DOHH2 (cell line): ENCODE measurements around the gene TSHZ1.

Experiments used
- H3F3A ChIP-seq: fragments of 200-600 bp; sonication (generic), shearing (Covaris generic); 2 replicates; pipeline ENCODE4 v1.6.0; 2016; ENCODE audit warnings: antibody characterized with exemption, mild to moderate bottlenecking; ENCODE audit not compliant: control insufficient read depth, insufficient read depth
- H3K27ac ChIP-seq: fragments of 200-600 bp; sonication (generic); 2 replicates; pipeline ENCODE4 v1.5.1; 2014; ENCODE audit warnings: low read depth, mild to moderate bottlenecking, low read length, moderate library complexity
- H3K27me3 ChIP-seq: fragments of 200-600 bp; sonication (generic); 2 replicates; pipeline ENCODE4 v1.6.1; 2014; ENCODE audit warnings: mild to moderate bottlenecking, low read length, mixed read lengths; ENCODE audit not compliant: control insufficient read depth
- H3K36me3 ChIP-seq: fragments of 200-600 bp; sonication (generic); 2 replicates; pipeline ENCODE4 v1.6.1; 2014; ENCODE audit warnings: mild to moderate bottlenecking, low read length, moderate library complexity, mixed read lengths; ENCODE audit not compliant: control insufficient read depth
- H3K4me1 ChIP-seq: fragments of 200-600 bp; sonication (generic); 2 replicates; pipeline ENCODE4 v1.6.1; 2014; ENCODE audit warnings: mild to moderate bottlenecking, low read length, mixed read lengths; ENCODE audit not compliant: control insufficient read depth
- H3K4me2 ChIP-seq: fragments of 200-600 bp; sonication (generic); 2 replicates; pipeline ENCODE4 v1.6.0; 2014; ENCODE audit warnings: mild to moderate bottlenecking, low read length, moderate library complexity
- H3K4me3 ChIP-seq: fragments of 200-600 bp; sonication (generic); 2 replicates; pipeline ENCODE4 v1.5.1; 2014; ENCODE audit warnings: mild to moderate bottlenecking, low read length, mixed read lengths
- H3K79me2 ChIP-seq: fragments of 200-600 bp; sonication (generic); 2 replicates; pipeline ENCODE4 v1.6.1; 2014; ENCODE audit warnings: mild to moderate bottlenecking, low read length, mixed read lengths; ENCODE audit not compliant: control insufficient read depth
- H3K9me2 ChIP-seq: fragments of 200-600 bp; sonication (generic); replicated peaks from 2 replicates; pipeline ENCODE4 v1.6.1; 2014; ENCODE audit warnings: mild to moderate bottlenecking, low read length, mixed read lengths; ENCODE audit not compliant: control insufficient read depth
- H3K9me3 ChIP-seq: fragments of 200-600 bp; sonication (generic); 2 replicates; pipeline ENCODE4 v1.6.1; 2014; ENCODE audit warnings: antibody characterized with exemption, low read length, mixed read lengths; ENCODE audit not compliant: control insufficient read depth, insufficient read depth
- H4K20me1 ChIP-seq: fragments of 200-600 bp; sonication (generic); 2 replicates; pipeline ENCODE4 v1.6.0; 2014; ENCODE audit warnings: low read depth, mild to moderate bottlenecking, antibody characterized with exemption, low read length, moderate library complexity; ENCODE audit not compliant: control insufficient read depth, insufficient read depth
- EZH2phosphoT487 ChIP-seq: fragments of 200-600 bp; sonication (generic); IDR thresholded peaks from 2 replicates; pipeline ENCODE4 v1.6.1; 2017; ENCODE audit warnings: borderline replicate concordance, mild to moderate bottlenecking, antibody characterized with exemption, low read length, moderate library complexity, mixed read lengths
- TF ChIP-seq, protein P1 (sequence below): fragments of 200-600 bp; sonication (generic); IDR thresholded peaks from one replicate; pipeline ENCODE4 v1.5.1; 2014; ENCODE audit warnings: antibody characterized with exemption, mild to moderate bottlenecking, low read depth, low read length; ENCODE audit not compliant: poor library complexity, severe bottlenecking

Gene TSHZ1

DNA sequence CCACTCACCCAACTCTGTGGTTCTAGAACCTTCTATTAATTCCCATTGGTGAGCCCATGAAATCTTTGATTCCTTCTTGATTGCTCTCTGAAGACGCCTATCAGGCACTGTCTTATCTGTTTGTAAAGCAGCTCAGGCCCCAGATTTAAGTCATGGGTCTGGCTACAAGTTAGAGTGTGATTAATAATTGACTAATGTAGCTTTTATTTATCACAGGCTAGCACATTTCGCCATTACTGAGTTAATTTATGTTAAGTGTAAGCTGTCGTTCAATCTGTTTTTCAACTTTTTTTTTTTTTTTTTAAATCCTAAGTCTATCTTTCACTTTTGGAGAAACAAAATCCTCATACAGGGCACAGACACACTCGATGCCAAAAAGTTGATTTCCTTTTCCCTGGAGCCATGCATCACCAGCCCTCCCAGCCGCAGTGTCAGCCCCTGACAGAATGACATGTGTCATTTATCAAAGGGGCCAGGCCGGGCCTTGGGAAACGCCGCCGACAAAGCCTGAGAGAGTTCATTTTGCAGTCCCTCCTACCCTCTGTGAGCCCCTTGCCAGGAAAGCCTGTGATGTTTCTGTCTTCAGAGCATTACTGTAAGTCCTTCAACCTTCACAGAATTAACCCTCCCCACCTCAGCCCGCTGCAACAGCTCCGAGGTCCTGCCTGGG is 15.8 kb downstream of the TSHZ1 start:
- Histone ChIP-seq H3K4me3 (no peak overlapping the region), H4K20me1 (no peaks in the 10 kb centered on the region), H3F3A (no peaks in the 10 kb centered on the region), H3K27me3 (no peaks in the 10 kb centered on the region), H3K9me2 (no peaks in the 10 kb centered on the region), H3K36me3 (no peaks in the 10 kb centered on the region), H3K27ac (no peak overlapping the region), H3K79me2 (peaks cover 71% of the 10 kb centered on the region), H3K4me1 (no peaks in the 10 kb centered on the region), H3K4me2 (no peak overlapping the region), H3K9me3 (no peaks in the 10 kb centered on the region)
- TF ChIP-seq EZH2phosphoT487 = no peak
- TF ChIP-seq, protein P1, sequence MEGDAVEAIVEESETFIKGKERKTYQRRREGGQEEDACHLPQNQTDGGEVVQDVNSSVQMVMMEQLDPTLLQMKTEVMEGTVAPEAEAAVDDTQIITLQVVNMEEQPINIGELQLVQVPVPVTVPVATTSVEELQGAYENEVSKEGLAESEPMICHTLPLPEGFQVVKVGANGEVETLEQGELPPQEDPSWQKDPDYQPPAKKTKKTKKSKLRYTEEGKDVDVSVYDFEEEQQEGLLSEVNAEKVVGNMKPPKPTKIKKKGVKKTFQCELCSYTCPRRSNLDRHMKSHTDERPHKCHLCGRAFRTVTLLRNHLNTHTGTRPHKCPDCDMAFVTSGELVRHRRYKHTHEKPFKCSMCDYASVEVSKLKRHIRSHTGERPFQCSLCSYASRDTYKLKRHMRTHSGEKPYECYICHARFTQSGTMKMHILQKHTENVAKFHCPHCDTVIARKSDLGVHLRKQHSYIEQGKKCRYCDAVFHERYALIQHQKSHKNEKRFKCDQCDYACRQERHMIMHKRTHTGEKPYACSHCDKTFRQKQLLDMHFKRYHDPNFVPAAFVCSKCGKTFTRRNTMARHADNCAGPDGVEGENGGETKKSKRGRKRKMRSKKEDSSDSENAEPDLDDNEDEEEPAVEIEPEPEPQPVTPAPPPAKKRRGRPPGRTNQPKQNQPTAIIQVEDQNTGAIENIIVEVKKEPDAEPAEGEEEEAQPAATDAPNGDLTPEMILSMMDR = no peak

DNA sequence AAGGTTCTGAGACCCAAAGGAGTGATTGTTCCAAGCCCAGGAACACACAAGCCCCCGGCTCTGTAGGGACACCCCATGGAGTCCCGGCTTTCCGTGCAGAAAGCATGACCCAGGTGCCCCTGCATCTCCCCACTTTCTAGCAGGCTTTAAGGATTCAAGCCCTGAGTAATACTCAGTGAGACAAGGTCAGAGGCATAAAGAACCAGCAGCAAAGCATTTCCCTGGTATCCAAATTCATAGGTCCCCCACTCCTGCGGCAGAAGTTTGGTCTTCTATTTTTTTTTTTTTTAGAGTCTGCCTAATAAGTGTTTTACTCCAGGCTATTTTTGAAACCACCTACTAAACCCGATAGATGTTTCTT is 16.3 kb downstream of the TSHZ1 start:
- H4K20me1 ChIP-seq = no peaks in the 10 kb centered on the region
- no peaks in the 10 kb centered on the region for H3K4me1 ChIP-seq
- H3K27ac ChIP-seq = no peak overlapping the region
- H3F3A ChIP-seq = no peaks in the 10 kb centered on the region
- no peak overlapping the region for H3K4me3 ChIP-seq
- no peaks in the 10 kb centered on the region for H3K27me3 ChIP-seq
- no peaks in the 10 kb centered on the region for H3K36me3 ChIP-seq
- no peak overlapping the region for H3K4me2 ChIP-seq
- TF ChIP-seq, protein P1 = no peak
- TF ChIP-seq EZH2phosphoT487 = no peak
- no peaks in the 10 kb centered on the region for H3K9me3 ChIP-seq
- peaks cover 68% of the 10 kb centered on the region for H3K79me2 ChIP-seq
- H3K9me2 ChIP-seq = no peaks in the 10 kb centered on the region

DNA sequence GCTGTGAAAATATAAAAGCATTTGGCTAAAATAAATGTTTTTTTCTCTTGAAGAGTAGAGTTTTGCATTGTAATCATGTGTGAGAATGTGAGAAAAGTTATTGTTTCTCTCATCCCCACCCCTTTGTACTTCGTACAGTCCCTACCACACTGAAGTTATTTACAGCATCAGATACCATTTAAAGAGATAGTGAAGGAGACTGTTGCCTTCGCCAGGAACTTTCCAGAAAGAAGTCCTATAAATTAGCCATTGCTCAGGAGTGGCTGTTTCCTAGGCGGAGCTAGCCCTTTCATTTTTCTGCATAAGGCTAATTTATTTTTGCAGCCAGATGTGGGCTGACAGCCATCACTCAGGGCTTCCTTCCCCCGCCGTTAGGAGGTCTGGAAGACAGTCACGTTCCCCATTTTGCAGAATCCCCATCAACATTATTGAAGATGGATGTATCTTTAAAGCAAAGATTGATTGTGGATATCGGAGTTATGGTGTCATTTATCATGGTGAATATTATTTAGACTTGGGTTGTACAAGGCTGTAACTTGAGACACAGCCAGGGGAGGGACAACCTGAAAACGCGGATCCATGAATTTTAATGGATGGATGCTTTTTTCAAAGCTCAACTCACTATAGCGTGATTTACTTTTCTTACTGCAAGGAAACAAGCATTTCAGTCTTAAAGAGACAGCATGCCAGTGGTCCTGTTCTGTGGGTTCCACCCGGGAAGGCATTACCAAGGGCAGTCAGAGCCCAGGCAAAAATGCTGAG is 17.1 kb downstream of the TSHZ1 start:
- Histone ChIP-seq H4K20me1 (no peaks in the 10 kb centered on the region), H3K27ac (no peak overlapping the region), H3K4me3 (no peak overlapping the region), H3K9me2 (no peaks in the 10 kb centered on the region), H3K9me3 (no peaks in the 10 kb centered on the region), H3K4me1 (no peaks in the 10 kb centered on the region), H3F3A (no peaks in the 10 kb centered on the region), H3K79me2 (peaks cover 61% of the 10 kb centered on the region), H3K27me3 (no peaks in the 10 kb centered on the region), H3K4me2 (no peak overlapping the region), H3K36me3 (no peaks in the 10 kb centered on the region)
- TF ChIP-seq EZH2phosphoT487 = no peak
- TF ChIP-seq, protein P1 = no peak
